ENCODE data around the gene PTS. TPM values are rescaled to one million over a fixed set of nuclear protein-coding genes. Genes with fewer than 3 reads are reported as not detected.
A peak's percentile ranks its signal among the peaks of the same experiment; 100 is the strongest.

Gene PTS
- total RNA-seq, 1 donor from 2014 or later: 28.9 TPM

DNA sequence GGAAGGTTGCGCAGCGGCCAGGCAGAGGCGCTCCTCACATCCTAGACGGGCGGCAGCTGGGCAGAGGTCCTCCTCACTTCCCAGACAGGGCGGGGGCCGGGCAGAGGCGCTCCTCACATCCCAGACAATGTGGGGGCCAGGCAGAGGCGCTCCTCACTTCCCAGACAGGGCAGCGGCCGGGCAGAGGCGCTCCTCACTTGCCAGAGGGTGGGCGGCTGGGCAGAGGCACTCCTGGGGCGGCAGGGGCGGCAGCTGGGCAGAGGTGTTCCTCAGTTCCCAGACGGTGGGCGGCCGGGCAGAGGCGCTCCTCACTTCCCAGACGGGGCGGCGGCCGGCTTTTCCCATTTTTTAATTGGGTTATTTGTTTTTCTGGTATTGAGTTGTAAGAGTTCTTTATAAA lies 20.2 kb upstream of the PTS start:
- no peak overlapping the region for H3K27ac Mint-ChIP-seq
- peaks cover 3% of the 10 kb centered on the region for H3K4me1 Mint-ChIP-seq (ENCODE audit: low read depth)
- DNase-seq (ENCODE audit: low spot score): no peak
- intact Hi-C loops (cut with micrococcal nuclease): no loop called here
- H3K9me3 Mint-ChIP-seq: no peaks in the 10 kb centered on the region
- H3K4me3 Mint-ChIP-seq: no peak overlapping the region
- H3K36me3 Mint-ChIP-seq (ENCODE audit: low read depth): no peaks in the 10 kb centered on the region
- peaks cover 11% of the 10 kb centered on the region for H3K27me3 Mint-ChIP-seq (ENCODE audit: insufficient read depth)

DNA sequence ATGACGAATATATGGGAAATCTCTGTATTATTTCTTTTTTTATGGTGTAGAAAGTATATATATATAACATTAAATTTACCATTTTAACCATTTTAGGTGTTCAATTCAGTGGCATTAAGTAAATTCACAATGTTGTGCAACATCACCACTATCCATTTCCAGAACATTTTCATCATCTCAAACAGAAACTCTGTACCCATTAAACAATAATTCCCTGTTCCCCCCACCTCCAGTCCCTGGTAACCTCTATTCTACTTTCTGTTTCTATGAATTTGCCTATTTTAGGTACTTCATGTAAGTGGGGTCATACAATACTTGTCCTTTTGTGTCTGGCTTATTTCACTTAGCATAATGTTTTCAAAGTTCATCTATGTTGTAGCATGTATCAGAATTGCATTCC lies 15.3 kb upstream of the PTS start:
- H3K4me3 Mint-ChIP-seq: no peak overlapping the region
- H3K36me3 Mint-ChIP-seq (ENCODE audit: low read depth): no peaks in the 10 kb centered on the region
- intact Hi-C loops (cut with micrococcal nuclease): no loop called here
- peaks cover 12% of the 10 kb centered on the region for H3K27me3 Mint-ChIP-seq (ENCODE audit: insufficient read depth)
- H3K9me3 Mint-ChIP-seq: no peaks in the 10 kb centered on the region
- H3K27ac Mint-ChIP-seq: no peak overlapping the region
- DNase-seq (ENCODE audit: low spot score): no peak
- peaks cover 8% of the 10 kb centered on the region for H3K4me1 Mint-ChIP-seq (ENCODE audit: low read depth)

DNA sequence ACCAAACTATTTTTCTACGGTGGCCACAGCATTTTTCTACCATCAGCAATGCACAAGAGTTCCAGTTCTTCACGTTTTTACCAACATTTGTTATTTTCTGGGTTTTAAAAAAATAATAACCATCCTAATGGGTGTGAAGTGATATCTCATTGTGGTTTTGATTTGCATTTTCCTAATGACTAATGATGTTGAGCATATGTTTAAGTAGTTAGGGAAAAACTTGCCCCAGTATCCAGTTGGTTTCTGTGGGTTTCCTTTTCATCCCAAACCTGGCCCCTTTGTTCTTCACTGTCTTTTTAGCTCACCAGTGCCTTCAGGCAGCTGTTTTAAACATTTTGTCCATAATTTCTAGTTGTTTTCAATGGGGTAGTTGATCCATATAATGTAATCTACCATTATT lies 14.7 kb upstream of the PTS start:
- H3K4me3 Mint-ChIP-seq: no peak overlapping the region
- peaks cover 12% of the 10 kb centered on the region for H3K27me3 Mint-ChIP-seq (ENCODE audit: insufficient read depth)
- no peak for DNase-seq (ENCODE audit: low spot score)
- no peaks in the 10 kb centered on the region for H3K36me3 Mint-ChIP-seq (ENCODE audit: low read depth)
- intact Hi-C loops (cut with micrococcal nuclease): no loop called here
- peaks cover 8% of the 10 kb centered on the region for H3K4me1 Mint-ChIP-seq (ENCODE audit: low read depth)
- no peaks in the 10 kb centered on the region for H3K9me3 Mint-ChIP-seq
- no peak overlapping the region for H3K27ac Mint-ChIP-seq

DNA sequence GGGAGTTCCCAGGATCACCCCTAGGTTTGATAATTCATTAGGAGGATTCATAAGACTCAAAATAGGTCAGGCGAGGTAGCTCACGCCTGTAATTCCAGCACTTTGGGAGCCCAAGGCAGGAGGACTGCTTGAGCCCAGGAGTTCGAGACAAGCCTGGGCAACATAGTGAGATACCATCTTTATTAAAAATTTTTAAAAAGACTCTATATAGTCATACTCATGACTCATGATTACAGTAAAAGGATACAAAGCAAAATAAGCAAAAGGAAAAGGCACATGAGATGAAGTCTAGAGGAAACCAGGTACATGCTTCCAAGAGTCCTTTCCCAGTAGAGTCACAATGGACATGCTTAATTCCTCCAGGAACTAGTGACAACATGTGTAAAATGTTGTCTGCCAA lies 13.9 kb upstream of the PTS start:
- Mint-ChIP-seq H3K4me1 (ENCODE audit: low read depth) (peaks cover 8% of the 10 kb centered on the region), H3K27ac (no peak overlapping the region), H3K4me3 (no peak overlapping the region), H3K27me3 (ENCODE audit: insufficient read depth) (peaks cover 14% of the 10 kb centered on the region), H3K36me3 (ENCODE audit: low read depth) (no peaks in the 10 kb centered on the region), H3K9me3 (no peaks in the 10 kb centered on the region)
- DNase-seq (ENCODE audit: low spot score): no peak
- intact Hi-C loops (cut with micrococcal nuclease): no loop called here

DNA sequence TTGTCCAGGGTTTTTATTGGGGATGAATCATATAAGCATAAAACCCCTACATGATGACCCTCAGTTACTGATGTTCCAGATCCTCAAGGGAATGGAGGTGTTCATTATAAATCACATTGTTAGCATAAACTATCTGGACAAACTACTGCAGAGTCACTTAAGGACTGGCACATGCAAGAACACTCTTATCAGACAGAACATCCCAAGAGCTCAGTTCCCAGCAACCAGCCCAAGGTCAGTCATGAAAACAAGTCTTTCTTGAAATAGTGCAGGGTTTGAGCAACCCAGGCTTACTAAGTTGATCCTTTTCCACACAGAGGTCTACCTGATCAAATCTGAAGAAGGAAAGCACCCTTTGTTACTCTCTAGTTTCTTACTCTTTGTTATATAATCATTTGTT lies 13.5 kb upstream of the PTS start:
- peaks cover 14% of the 10 kb centered on the region for H3K27me3 Mint-ChIP-seq (ENCODE audit: insufficient read depth)
- intact Hi-C loops (cut with micrococcal nuclease): no loop called here

DNA sequence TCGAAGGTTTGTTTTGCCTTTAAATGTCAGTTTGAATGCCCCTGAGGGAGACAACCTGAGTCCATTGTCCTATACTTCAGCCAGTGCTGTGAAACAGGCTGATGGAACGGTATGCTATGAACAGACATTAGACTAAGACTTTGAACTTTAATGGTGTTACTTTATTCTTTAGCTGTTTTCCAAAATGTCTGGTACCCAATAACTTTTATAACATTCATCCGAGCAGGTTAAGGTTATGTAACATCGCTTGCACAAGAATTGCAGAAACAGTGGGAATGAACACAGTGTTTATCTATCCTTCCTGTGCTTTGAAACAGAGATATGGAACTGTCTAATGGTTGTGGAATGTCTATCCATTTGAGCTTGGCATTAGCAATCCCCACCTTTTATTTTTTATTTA lies 12.5 kb upstream of the PTS start:
- Mint-ChIP-seq H3K36me3 (ENCODE audit: low read depth) (no peaks in the 10 kb centered on the region), H3K9me3 (no peaks in the 10 kb centered on the region), H3K4me3 (no peak overlapping the region), H3K27ac (no peak overlapping the region), H3K4me1 (ENCODE audit: low read depth) (peaks cover 8% of the 10 kb centered on the region), H3K27me3 (ENCODE audit: insufficient read depth) (peaks cover 13% of the 10 kb centered on the region)
- DNase-seq (ENCODE audit: low spot score): no peak
- intact Hi-C loops (cut with micrococcal nuclease): no loop called here

More for the DNA sequence above, 13.5 kb upstream of the PTS start:
- Mint-ChIP-seq H3K36me3 (ENCODE audit: low read depth) (no peaks in the 10 kb centered on the region), H3K27ac (no peak overlapping the region), H3K9me3 (no peaks in the 10 kb centered on the region), H3K4me3 (no peak overlapping the region), H3K4me1 (ENCODE audit: low read depth) (peaks cover 8% of the 10 kb centered on the region)
- DNase-seq (ENCODE audit: low spot score): no peak

DNA sequence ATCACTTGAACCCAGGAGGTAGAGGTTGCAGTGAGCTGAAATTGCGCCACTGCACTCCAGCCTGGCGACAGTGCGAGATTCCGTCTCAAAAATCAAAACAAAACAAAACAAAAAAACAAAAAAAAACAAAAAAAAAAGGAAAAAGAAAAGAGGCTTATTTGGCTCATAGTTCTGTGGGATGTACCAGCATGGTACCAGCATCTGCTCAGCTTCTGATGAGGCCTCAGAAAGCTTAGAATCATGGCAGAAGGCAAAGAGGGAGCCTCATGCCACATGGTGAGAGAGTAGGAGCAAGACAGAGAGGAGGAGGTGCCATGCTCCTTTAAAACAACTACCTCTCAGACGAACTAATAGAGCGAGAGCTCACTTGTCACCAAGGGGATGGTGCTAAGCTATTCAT lies 10.6 kb upstream of the PTS start:
- DNase-seq (ENCODE audit: low spot score): no peak
- intact Hi-C loops (cut with micrococcal nuclease): loop anchor here (5.0 kb wide), 1 partner anchor 897 kb away; no protein-coding TSS in a partner anchor
- Mint-ChIP-seq H3K4me3 (no peak overlapping the region), H3K27ac (no peak overlapping the region), H3K4me1 (ENCODE audit: low read depth) (peaks cover 14% of the 10 kb centered on the region), H3K27me3 (ENCODE audit: insufficient read depth) (peaks cover 4% of the 10 kb centered on the region), H3K36me3 (ENCODE audit: low read depth) (no peaks in the 10 kb centered on the region), H3K9me3 (no peaks in the 10 kb centered on the region)

DNA sequence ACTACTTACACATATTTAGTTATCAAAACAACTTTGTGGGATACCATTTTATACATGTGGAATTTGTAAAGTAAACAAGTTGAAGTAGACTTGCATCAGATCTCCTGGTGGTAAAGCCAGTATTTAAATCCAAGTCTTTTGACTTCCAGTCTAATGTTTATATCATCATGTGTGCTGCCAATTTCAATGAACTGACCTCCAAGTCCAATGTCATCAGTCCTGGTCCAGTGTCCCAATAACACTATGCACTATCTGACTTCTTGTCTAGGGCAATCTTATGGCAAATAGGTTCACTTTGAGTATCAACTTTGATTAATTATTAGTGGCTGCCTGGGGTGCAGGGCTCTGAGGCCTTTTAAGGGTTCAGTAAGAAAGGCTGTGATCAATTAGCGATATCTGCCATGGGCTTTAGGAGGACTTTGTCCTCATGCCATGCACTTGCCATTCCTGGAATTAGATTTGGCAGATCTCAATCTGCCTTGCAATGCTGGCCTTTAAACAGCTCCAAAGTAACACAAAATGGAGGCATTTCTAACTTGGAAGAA lies 9.6 kb upstream of the PTS start:
- Mint-ChIP-seq H3K36me3 (ENCODE audit: low read depth) (no peaks in the 10 kb centered on the region), H3K4me3 (no peak overlapping the region), H3K27ac (no peak overlapping the region), H3K9me3 (no peaks in the 10 kb centered on the region), H3K27me3 (ENCODE audit: insufficient read depth) (peaks cover 4% of the 10 kb centered on the region), H3K4me1 (ENCODE audit: low read depth) (peaks cover 6% of the 10 kb centered on the region)
- intact Hi-C loops (cut with micrococcal nuclease): loop anchor here (5.0 kb wide), 1 partner anchor 896 kb away; no protein-coding TSS in a partner anchor
- no peak for DNase-seq (ENCODE audit: low spot score)

DNA sequence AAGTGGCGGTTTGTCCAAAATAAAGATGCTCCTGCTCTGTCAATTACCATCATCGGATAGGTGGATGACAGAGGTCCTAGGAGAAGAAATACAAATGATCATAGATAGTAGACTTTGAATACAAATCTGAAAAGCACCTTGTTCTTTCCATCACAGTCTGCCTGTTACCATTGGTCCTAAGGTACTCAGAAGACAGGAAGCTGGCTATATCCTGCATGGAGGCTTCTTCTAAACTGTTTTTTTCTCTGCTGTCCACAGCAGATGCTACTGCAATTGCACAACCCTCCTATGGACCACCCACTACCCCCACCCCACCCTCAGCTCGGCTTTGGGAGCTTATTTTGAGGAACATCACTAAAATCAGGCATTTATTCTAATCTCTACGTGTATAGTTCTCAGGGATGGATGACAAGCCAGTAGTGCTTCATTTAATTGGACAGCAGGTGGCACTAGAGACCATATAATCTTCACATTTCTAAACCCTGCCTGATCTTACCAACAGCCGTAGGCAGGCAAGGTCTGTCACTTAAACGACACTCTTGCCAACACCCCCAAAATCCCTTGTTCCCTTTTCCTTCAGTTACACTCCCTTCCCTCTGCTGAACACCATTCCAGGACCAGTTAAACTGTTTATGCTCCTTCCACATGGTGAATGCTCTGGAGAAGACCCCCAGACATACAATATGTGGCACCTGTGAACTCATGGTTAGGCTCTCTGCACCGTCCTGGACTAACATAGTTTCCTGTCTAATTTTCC lies 6.6 kb upstream of the PTS start:
- H3K9me3 Mint-ChIP-seq: no peaks in the 10 kb centered on the region
- H3K4me3 Mint-ChIP-seq: no peak overlapping the region
- H3K36me3 Mint-ChIP-seq (ENCODE audit: low read depth): no peaks in the 10 kb centered on the region
- intact Hi-C loops (cut with micrococcal nuclease): loop anchor here (1.0 to 5.0 kb wide), 7 partner anchors 9 to 1313 kb away; no protein-coding TSS in a partner anchor
- peaks cover 4% of the 10 kb centered on the region for H3K27me3 Mint-ChIP-seq (ENCODE audit: insufficient read depth)
- DNase-seq (ENCODE audit: low spot score): peak; percentile 33
- no peak overlapping the region for H3K27ac Mint-ChIP-seq
- peaks cover 6% of the 10 kb centered on the region for H3K4me1 Mint-ChIP-seq (ENCODE audit: low read depth)

DNA sequence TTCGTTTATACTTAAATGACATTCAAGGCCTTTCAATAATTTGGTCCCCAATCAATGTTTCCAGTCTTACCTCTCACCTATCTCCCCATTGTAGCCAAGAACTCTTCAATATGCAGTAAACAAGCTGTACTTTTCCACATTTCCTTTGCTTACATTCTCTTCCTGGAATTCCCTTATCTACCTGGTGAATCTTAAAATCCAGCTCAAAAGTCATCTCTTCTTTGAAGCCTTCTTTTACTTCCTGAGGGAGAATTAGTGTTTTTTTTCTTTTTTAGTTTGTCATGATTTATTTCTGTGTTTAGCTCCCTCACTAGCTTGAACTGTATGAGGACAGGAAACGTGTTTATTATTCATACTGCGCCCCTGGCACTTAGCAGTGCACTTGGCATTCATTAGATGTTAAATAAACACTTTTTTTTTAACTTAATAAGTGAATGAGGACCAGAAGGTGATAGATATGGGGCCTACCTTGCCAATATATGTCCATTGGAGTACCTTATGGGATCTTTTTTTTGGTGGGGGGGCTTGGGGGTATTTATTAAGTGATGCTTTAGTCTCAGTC lies 4.9 kb upstream of the PTS start:
- no peak overlapping the region for H3K27ac Mint-ChIP-seq
- H3K36me3 Mint-ChIP-seq (ENCODE audit: low read depth): no peaks in the 10 kb centered on the region
- intact Hi-C loops (cut with micrococcal nuclease): no loop called here
- DNase-seq (ENCODE audit: low spot score): no peak
- peaks cover 4% of the 10 kb centered on the region for H3K27me3 Mint-ChIP-seq (ENCODE audit: insufficient read depth)
- H3K4me3 Mint-ChIP-seq: no peak overlapping the region
- no peaks in the 10 kb centered on the region for H3K9me3 Mint-ChIP-seq
- H3K4me1 Mint-ChIP-seq (ENCODE audit: low read depth): peaks cover 11% of the 10 kb centered on the region

DNA sequence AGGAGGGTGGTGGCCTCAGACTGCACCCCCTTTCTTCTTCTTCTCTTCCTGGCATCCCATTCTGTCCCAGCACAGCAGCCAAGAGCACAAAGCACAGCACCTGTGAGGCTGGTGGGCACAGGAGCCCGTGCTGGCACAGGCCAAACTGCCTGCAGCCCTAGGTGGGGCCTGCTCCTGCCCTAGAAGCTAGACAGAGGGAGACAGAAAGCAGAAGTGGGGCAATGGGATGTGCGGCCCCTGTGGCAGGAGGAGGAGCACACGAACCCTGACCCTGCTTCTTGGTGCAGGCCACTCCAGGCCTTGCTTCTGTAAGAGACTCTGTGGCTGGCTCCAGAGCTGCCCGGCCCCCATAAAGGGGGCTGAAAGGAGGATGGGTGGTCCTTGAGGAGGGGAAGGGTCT lies 3.9 kb upstream of the PTS start:
- Mint-ChIP-seq H3K27me3 (ENCODE audit: insufficient read depth) (peaks cover 2% of the 10 kb centered on the region), H3K9me3 (no peaks in the 10 kb centered on the region), H3K36me3 (ENCODE audit: low read depth) (peaks cover 3% of the 10 kb centered on the region), H3K27ac (no peak overlapping the region), H3K4me1 (ENCODE audit: low read depth) (peaks cover 16% of the 10 kb centered on the region), H3K4me3 (no peak overlapping the region)
- intact Hi-C loops (cut with micrococcal nuclease): no loop called here
- DNase-seq (ENCODE audit: low spot score): no peak

DNA sequence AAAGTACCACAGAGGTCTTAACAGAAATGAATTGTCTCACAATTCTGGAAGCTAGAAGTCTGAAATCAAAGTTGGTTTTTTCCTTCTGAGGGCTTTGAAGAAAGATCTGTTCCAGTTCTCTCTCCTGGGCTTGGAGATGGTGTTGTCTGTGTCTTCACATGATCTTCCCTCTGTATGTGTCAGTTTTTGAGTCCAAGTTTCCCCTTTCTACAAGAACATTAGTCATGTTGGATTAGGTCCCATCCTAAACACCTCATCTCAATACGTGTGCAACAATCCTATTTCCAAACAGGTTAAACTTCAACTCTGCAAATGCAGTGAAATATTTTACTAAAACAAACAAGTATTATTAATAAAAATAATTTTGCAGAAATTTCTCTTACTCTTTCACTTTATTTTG lies 3.1 kb upstream of the PTS start:
- Mint-ChIP-seq H3K9me3 (no peaks in the 10 kb centered on the region), H3K36me3 (ENCODE audit: low read depth) (peaks cover 8% of the 10 kb centered on the region), H3K4me3 (no peak overlapping the region), H3K27ac (no peak overlapping the region), H3K4me1 (ENCODE audit: low read depth) (peaks cover 24% of the 10 kb centered on the region), H3K27me3 (ENCODE audit: insufficient read depth) (peaks cover 2% of the 10 kb centered on the region)
- intact Hi-C loops (cut with micrococcal nuclease): no loop called here
- DNase-seq (ENCODE audit: low spot score): no peak

DNA sequence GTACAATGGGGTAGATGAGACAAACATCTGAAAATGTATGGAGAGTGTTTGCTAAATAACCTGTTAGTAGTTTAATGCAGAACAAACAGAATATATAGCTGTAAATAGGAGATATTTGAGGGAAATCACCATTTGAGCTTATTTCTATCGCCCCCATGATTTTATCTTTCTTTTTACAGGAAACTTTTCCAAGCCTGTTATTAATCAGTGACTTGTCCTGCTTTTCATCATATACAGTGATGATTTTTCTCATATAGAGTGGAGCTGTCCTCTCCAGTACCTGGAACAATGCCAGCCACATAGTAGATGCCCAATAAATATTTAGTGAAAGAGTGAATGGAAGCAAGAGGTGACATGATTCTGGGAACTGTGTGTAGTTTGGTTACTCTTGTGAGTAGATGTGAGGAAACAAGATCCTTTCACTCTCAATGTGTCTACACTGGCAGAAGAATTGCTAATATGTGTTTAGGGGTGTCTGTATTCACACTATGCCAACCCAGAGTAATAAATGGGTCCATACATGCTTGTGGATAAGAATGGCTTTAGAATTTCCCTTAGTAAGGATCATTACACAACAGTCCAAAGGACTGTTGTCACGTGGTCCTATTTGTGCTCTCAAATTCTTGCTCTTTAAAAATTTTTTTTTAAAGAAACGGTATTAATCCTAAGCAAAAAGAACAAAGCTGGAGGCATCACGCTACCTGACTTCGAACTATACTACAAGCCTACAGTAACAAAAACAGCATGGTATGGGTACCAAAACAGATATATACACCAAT lies 2.3 kb upstream of the PTS start:
- Mint-ChIP-seq H3K27me3 (ENCODE audit: insufficient read depth) (peaks cover 2% of the 10 kb centered on the region), H3K9me3 (no peaks in the 10 kb centered on the region), H3K36me3 (ENCODE audit: low read depth) (peaks cover 16% of the 10 kb centered on the region), H3K4me1 (ENCODE audit: low read depth) (peaks cover 33% of the 10 kb centered on the region), H3K4me3 (peak overlapping the region; percentile 74), H3K27ac (no peak overlapping the region)
- no peak for DNase-seq (ENCODE audit: low spot score)
- intact Hi-C loops (cut with micrococcal nuclease): no loop called here

Measured in activated T-helper 1 cell treated with anti-CD3 and anti-CD28 coated beads, Interleukin-12 subunit alpha, Interleukin-12 subunit beta, Interleukin-2, Interleukin-4 antibody, amounts not matched to agents 30 ng/mL and 10 ng/mL and 1 ng/mL, durations not matched to agents 14 hours and 24 hours and 36 hours (primary cell).